ENCODE measurements around the gene PPP1R3G.
A peak's percentile ranks its signal among the peaks of the same experiment; 100 is the strongest.
"Not testable (repeated sequence)": the region's sequence is repeated elsewhere in the genome, so short reads cannot be mapped to it uniquely, and the experiment has no call there.

PPP1R3G gene

DNA sequence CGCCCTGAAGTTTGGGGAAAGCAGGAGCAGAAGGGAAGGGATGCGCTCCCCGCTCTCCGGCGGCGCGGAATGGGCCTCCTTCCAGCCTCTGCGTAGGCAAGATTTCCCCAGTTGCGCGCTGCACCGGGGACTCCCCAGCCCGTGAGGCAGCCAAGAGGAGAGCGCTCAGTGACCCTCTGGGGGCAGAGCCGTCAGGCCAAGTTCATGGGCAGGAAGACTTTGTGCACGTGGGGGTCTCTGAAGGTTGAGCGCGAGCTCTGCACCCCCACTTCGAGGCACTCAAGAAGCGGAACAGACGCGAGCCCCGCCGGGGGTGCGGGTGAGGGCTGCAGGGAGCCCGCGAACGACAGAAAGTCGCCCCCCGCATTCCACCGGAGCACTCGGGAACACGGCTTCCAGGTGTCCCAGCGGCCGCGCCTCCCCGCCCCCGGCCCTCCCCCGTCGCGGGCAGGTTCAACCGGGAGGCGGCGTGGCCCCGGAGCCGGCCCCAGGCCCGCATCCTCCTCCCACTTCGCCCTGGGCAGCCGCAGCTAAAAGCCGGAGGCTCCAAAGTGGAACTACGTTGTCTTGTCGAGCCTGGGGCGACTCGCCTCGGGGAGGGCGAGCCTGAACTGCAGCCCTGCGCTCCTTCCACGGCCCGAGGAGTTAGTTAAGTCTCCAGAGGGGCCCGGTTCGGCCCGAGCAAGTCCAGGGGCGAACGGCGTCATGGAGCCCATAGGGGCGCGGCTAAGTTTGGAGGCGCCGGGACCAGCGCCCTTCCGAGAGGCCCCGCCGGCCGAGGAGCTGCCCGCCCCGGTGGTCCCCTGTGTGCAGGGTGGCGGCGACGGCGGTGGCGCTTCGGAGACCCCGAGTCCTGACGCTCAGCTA lies at the start of gene PPP1R3G:
Gene PPP1R3G (plus strand): TSS at position 561 of the 867 bp plus-strand sequence. CDS start 145 bp downstream, at position 706.
- no peak for DNase-seq

DNA sequence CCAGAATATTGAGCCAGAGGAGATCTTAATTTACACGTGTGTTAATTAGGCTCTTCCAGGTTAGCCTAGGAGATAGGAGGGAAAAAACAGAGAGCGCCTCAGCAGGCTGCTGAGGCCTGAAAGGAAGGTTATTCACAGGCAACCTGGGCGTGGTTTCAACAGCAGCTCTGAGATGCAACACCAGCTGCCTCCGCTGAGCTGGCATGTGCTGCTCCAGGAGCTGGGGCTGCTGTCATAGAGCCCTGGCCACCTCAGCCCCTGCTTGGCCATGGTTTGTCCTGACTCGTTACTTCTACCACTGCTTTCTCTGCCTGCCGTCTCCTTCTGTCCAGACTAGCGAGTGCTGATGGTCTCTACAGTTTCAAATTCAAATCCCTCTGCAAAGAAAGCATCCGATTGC lies 48.9 kb upstream of the PPP1R3G start:
- DNase-seq, result peak; percentile 14 to 67

DNA sequence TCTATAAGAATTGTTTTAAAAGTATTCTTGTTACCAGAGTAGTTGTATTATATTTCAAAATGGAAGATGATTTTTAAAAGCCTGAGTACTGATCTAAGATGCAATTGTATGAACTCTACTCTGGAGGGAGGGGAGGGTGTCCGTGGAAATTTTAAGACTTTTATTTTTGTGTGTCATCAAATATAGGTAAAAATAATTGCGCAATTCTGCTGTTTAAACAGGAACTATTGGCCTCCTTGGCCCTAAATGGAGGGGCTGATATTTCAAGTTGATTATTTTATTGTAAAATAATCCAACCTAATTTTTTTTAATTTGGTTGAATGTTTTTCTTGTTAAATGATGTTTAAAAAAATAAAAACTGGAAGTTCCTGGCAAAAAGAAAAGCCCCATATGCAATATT lies 43.2 kb upstream of the PPP1R3G start:
- no peak for DNase-seq

DNA sequence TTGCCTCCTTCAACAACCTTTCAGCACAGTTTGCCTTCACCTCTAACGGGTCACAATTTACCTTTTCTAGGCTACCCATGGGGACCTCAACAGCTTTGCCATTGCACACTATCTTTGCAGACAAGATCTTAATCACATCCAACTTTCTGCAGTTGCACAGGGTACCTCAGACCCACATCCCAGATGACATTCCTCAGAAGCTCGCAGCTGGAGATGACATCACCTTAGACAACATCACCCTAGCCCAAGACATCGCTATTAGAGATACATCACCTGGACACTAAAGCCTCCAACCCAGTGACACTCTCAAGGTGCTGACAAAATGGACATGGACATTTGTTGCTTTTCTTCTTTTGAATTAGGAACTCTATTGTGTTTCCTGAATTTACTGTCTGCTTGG lies 42.7 kb upstream of the PPP1R3G start:
- no peak for DNase-seq

DNA sequence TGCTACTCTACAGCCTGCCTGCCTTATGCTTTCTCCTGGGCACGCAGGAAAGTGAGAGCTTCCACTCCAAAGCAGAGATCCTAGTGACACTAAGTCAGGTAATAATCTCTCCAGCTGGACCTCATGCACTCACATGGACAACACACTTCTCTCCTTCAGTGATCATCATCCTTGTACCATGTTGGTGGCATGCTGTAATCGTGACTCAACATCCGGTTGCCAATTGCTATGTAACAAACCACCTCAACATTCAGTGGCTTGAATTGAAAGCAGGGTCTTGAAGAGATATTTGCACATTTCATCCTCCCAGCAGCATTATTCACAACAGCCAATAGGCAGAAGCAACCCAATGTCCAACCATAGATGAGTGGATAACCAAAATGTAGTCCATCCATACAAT lies 40.3 kb upstream of the PPP1R3G start:
- no peak for DNase-seq

DNA sequence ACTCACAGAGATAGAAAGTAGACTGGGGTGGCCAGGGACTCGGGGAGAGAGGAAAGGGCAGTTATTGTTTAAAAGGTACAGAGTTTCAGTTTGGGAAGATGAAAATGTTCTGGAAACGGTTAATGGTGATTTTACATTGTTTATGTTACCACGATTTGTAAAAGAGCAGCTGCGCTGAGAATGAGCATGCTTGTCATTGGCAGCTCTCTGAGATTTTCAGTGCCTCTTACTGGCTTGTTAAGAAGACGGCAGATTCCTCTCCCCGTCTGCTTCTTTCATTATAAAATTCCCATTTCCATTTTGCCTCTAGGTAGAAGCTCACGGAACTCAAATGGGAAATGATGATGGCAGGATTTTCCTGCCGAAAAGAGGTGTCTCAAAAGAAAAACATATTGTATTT lies 39.7 kb upstream of the PPP1R3G start:
- DNase-seq, result no peak

DNA sequence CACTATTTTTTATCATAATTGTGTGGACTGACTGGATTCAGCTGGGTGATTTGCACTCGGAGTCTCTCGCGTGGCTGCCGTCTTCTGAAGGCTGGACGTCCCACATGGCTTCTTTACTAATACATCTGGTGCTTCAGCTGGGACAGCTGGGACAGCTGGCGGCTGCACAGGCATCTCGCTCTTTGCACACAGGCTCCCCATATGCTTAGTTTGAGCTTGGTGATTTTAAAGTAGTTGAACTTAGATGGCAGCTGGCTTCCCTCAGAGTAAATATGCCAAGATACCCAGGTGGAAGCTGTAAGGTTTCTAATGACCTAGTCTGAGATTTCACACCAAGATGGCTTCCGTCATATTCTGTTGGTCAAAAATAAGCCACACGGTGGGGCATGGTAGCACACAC lies 38.7 kb upstream of the PPP1R3G start:
- DNase-seq, result no peak

DNA sequence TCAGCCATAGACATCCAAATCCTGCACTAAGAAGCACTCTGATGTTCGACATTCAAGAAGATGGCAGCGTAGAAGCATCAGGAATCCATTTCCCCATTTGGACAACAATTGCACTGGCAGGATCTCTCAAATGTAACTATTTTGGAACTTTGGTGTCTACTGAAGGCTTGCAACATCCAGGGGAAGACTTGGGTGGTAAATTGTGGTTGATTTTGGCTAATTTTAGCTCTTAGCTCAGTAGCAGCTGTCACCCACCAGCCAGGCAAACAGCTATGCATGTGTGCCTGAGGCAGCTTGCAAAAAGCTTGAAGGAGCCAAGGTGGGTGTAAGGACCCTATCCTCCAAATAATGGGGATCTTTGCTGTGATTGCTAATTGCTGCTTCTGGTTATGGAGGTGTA lies 35.1 kb upstream of the PPP1R3G start:
- DNase-seq, result no peak

DNA sequence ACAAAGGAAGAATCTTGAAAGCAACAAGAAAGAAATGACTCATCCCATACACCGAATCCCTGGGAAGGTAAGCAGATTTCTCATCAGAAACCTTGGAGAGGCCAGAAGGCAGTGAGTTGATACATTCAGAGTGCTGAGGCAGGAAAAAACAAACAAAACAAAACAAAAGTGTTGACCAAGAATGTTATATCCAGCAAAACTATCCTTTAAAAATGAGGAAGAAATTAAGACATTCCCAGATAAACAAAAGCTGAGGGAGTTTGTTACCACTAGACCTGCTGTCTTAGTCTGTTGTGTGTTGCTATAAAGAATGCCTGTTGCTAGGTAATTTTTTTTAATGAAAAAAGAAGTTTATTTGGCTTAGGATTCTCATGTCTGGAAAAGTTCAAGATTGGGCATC lies 33.7 kb upstream of the PPP1R3G start:
- no peak for DNase-seq

DNA sequence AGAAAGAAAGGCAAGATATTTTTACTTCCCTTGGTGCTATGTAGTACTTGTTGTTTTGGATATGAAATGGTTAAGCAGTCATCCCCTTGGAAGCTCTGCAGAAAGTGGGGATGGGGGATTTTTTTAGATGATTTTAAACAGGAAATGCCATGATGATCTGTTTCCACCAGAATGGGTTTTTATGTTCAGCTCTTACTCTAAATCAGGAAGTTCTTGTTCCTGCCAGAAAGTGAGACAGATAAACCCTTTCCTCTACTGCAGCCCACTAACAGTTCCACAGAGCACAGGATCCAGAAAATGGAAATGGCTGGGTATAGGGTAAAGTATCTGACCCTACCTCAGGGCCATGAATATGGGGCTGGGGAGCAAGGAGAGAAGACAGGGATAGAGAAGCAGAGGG lies 32.1 kb upstream of the PPP1R3G start:
- no peak for DNase-seq

DNA sequence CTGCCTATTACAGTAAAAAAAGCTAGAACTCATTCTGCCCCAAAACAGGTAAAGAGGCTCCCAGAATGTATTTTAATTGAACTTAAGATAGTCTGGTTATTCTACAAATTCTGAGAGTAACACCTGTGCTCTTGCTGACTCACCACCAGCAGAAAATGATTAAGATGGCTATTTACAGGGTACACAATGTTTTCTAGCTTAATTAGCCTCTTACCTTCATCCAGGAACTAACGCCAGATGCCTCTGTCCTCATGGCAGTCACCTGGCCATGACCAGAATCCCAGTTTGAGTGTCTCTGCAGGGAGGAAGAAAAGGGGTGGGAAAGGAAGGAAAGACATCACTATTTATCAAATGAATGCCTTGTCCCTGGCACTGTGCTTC lies 31.3 kb upstream of the PPP1R3G start:
- no peak for DNase-seq

DNA sequence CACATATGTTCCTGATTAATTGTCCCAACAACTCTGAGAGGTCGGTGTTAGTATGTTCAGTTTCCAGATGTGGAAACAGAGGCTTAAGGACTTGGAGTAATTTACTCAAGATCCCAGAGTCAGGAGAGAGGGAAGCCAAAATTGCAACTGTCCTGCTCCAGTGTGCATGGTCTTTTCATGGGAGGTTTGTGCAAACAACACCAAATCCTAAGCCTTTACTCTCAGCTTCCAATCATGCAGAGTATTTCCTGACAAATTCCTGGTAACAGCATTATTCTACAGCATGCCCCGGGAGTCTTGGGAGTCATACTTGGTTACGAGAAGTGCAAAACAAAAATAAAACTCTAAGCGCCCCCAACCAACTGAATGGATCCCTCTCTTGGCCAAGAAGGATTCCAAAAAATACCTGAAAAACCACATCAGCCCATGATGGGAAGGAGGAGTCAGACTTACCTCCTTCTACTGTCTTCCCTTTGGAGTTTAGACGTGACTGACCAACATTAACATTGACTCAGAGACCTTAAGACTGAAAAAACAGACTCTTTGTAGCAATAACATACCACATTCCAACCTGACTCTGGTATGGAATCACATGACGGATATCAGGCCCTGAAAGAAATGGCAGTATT lies 30.8 kb upstream of the PPP1R3G start:
- DNase-seq, result no peak

DNA sequence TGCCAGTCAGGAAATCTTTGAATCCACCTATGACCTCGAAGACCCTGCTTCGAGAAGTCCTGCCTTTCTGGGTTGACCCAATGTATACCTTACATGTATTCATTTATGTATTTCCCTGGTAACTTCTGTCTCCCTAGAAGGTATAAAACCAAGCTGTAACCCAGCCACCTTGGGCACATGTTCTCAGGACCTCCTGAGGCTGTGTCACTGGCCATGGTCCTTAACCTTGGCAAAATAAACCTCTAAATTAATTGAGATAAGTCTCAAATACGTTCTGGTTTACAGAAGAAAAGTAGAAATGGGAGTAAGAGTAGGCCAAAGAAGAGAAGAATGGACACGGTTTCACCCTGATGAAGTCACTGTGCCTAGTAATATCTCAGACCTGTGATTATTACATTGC lies 30.0 kb upstream of the PPP1R3G start:
- DNase-seq, result no peak

DNA sequence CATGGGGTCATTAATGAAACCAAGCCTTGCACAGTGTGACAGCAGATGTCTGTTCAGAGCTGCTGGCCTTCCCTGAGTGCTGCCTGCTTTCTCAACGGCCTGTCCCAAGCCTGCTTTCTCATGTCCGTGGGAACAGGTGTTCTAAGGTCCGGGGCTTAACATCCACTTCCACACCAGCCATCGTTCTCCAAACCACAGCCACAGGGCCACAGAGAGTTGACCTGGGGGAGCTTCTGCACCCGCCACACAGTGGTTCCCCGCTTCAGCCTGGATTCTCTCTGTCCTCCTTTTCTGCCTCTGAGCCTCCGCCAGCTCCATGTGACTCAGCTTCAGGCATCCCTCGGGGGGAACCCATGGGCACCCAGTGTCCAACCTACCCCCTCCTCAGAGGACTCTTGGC lies 26.9 kb upstream of the PPP1R3G start:
- DNase-seq, result no peak

DNA sequence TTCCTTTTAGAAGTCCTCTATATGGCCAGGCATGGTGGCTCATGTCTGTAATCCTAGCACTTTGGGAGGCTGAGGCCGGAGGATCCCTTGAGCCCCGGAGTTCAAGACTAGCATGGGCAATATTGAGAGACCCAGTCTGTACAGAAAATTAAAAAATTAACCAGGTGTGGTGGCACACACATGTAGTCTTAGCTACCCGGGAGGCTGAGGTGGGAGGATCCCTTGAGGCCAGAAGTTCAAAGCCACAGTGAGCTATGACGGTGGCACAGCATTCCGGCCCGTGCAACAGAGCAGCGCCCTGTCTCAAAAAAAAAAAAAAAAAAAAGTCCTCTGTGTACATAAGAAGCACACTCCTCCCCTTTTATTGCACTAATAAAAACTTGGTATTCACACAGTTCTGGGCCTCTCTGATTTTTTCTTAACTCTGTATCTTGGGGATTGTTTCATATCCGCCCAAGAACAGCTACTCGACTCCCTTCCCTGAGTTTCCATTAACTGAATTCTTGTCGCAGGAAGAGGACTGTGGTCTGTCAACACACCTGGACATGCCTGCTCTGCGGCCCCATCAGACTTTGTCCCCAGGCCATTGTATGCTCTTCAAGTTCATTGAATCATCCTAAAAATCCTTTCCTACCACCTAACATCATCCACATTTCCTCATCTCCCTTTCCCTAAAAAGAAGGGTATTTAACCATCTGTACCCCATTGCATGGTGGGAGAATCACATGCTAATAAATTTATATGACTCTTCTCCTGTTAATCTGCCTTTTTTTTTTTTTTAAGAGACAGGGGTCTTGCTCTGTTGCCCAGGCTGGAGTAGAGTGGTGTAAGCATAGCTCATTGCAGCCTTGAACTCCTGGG lies 25.9 kb upstream of the PPP1R3G start:
- DNase-seq, result no peak

DNA sequence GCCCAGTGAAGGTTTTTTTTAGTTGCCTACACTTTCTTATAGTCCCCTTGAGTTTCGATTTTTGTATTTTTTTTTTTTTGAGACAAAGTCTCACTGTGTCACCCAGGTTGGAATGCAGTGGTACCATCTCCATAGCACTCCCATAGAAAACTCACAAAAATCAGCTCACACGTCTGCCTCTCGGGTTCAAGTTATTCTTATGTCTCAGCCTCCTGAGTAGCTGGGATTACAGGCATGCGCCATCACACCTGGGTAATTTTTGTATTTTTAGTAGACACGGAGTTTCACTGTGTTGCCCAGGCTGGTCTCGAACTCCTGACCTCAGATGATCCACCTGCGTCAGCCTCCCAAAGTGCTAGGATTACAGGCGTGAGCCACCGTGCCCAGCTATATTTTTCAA lies 24.7 kb upstream of the PPP1R3G start:
- DNase-seq, result not testable (repeated sequence)

DNA sequence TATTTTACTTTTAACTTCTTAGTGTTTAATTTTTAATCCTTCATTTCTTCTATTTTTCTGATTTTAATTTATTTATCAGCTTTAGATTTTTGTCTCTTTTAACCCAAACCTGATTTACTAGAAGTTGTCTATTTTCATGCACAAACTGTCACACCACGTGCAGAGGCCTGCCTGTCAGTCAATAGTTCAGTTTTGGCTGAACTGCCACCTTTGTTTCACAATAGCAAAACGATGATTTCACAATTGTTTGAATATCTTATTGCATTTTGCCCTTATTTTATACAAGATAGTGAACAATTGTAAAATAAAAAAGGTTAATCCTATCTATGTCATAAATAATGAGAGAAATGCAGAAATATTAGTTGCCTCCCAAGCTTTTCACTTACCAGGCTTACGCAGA lies 24.0 kb upstream of the PPP1R3G start:
- DNase-seq, result no peak

DNA sequence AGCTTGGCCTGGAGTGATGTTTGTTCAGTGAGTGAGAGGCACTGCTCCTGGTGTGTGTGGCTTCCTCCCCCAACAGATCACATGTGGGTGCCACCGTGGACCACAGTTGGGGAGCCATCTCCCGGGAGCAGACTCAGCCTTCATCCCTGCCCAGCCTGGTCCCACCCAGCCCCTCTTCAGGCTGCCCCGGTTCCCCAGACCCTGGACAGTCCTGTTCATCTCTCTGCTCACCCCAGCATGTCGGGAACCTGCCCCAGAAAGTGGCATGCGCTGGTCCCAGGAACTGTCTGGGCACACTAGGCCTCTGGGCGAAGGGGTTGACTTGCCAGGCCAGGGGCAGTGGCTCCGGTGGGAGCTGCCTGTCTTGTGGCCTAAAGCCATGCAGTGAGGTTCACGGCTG lies 21.5 kb upstream of the PPP1R3G start:
- no peak for DNase-seq

DNA sequence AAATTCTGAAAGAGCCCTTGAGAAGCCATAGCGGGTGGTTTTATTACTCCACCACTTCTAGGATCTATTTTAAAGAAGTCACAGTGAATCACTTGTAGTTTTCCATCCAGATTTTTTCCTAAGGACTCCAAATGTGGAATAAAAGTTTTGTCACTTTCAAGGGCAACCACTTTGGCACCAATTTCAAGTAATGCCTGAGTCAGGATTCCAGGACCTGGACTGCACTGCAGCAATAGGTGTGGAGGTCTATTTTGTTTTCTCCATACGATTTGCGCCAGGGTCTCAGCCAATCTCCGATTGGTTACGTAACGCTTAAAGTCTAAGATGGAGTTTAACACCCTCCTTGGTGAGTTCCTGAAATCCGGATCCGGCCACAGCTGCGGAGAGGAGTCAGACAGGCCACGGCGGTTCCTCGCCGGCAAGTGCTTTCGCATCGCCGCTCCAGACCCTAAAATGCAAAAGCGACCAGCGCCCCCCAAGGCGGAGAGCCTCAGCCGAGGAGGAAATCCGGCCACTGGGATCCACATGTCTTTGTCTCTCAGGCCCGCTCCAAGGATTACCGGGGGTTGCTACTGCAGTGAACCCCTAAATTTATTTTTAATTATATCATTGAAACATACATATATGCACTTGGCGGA lies 18.6 kb upstream of the PPP1R3G start:
- no peak for DNase-seq

DNA sequence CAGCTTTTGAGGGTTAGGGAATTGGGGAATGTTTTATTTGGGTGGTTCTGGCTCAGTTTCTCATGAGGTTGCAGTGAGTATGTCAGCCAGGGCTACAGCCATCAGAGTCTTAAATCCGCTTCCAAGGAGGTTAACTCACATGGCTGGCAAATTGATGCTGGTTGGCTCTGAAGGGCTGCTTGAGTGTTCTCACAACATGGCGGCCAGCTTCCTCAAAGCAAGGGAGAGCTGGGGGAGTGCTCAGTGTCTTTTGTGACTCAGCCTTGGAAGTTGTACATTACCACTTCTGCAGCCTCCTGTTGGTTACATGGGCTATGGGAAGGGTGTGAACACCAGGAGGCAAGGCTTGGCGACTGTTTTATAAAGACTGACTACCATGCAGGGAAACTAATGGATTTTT lies 17.8 kb upstream of the PPP1R3G start:
- no peak for DNase-seq

DNA sequence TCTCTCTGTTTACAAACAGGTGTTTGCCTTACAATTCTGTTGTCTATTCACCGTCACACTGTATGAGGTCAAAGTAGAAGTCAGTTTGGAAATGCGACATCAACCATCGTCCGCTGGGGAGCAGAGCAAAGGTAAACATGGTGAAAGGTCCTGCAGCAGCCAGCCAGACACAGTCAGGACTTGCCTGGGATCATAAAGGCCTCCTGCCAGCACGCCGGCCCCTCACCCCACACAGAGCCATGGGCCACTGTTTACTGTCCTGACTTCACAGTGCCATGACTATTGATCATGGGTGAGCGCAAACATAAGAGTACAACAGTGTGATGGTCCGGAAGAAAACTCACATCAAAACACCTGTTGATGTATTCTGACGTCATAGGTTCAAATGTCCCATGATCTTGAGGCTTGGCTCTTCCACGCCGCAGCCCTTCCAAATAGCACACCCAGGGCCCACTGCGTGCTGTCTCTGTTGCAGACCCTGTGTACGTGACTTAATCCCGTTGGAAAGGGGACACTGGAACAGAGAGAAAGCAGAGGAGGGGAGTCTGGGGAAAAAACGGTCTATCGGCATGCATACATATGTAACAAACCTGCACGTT lies 16.9 kb upstream of the PPP1R3G start:
- DNase-seq, result no peak

DNA sequence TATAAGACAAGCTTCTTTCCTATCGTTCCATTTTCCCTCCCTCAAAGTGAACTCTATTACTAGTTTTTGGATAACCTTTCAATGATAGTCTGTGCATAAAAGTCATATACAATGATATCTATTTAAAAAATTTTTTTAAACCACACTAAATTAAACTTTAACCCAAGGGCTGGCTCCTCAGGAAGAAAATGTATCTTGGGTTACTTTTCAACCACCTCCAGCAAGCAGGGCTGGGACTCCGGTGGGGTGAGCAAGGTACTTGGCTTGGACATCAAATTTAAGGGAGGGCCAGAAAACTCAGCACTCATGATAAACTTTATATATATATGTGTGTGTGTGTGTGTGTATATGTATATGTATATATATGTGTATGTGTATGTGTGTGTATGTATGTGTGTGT lies 13.9 kb upstream of the PPP1R3G start:
- DNase-seq, result no peak

DNA sequence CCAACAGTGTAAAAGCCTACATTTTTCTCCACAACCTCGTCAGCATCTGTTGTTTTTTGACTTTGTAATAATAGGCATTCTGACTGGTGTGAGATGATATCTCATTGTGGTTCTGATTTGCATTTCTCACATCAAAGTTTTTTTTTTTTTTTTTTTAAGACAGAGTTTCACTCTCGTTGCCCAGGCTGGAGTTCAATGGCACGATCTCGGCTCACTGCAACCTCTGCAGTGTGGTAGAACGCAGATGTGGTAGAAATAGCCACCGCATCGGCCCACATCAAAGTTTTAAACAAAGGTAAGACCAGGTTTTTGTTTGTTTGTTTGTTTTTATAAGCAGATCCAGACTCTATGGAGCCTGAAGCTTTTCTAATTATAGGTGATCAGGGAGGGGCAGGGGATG lies 12.7 kb upstream of the PPP1R3G start:
- DNase-seq, result no peak

Measured in NCI-H446 (cell line).